Osteocyte (in vitro differentiated cells): ENCODE results near the gene PLK1. TPM values are rescaled to one million over a fixed set of nuclear protein-coding genes. Genes with fewer than 3 reads are reported as not detected.
"Not testable (repeated sequence)": the region's sequence is repeated elsewhere in the genome, so short reads cannot be mapped to it uniquely, and the experiment has no call there.

ENCODE experiments used
- DNase-seq: peaks from one replicate; pipeline ENCODE4 v3.0.0; 2021; ENCODE audit warnings: mixed read lengths; ENCODE audit not compliant: unreplicated experiment; ENCODE audit errors: extremely low spot score
- H3K27ac Mint-ChIP-seq: one replicate; pipeline ENCODE4 v1.8.0; 2021; ENCODE audit warnings: mild to moderate bottlenecking, mixed read lengths; ENCODE audit not compliant: unreplicated experiment
- H3K27me3 Mint-ChIP-seq: one replicate; pipeline ENCODE4 v1.8.0; 2021; ENCODE audit warnings: mixed read lengths; ENCODE audit not compliant: unreplicated experiment
- H3K36me3 Mint-ChIP-seq: one replicate; pipeline ENCODE4 v1.8.0; 2021; ENCODE audit warnings: mixed read lengths; ENCODE audit not compliant: unreplicated experiment
- H3K4me1 Mint-ChIP-seq: one replicate; pipeline ENCODE4 v1.8.0; 2021; ENCODE audit warnings: mixed read lengths; ENCODE audit not compliant: unreplicated experiment
- H3K4me3 Mint-ChIP-seq: one replicate; pipeline ENCODE4 v1.8.0; 2021; ENCODE audit warnings: mild to moderate bottlenecking, moderate library complexity, mixed read lengths; ENCODE audit not compliant: unreplicated experiment
- H3K9me3 Mint-ChIP-seq: one replicate; pipeline ENCODE4 v1.8.0; 2021; ENCODE audit warnings: mixed read lengths; ENCODE audit not compliant: unreplicated experiment
- total RNA-seq: library from RNA; stranded (reverse); gene quantifications from 2 replicates; pipeline ENCODE4 v1.2.1, GENCODE V29; 2021
- TF ChIP-seq, protein P1 (sequence below): fragments of 200-600 bp; sonication (generic); IDR thresholded peaks from 2 replicates; pipeline ENCODE4 v1.5.0; 2021; ENCODE audit warnings: antibody characterized with exemption, mild to moderate bottlenecking, moderate library complexity

Gene PLK1
- total RNA-seq, 1 donor from 2014 or later = 17.8 TPM

DNA sequence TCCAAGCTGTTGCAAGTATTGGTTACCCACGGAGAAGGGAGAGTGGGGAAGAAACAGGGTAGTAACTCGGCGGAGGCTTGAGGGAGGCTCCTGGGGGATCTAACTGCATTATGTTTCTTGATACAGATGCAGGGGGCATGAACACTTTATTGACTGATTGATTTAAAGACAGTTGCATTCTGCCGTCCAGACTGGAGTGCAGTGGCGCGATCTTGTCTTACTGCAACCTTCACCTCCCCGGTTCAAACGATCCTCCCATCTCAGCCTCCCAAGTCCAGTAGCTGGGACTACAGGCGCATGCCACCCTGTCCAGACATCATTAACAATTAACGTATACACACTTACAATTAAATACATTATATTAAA is 49.4 kb downstream of the PLK1 start:
- peaks cover 3% of the 10 kb centered on the region for H3K4me1 Mint-ChIP-seq
- no peak for DNase-seq
- TF ChIP-seq, protein P1, sequence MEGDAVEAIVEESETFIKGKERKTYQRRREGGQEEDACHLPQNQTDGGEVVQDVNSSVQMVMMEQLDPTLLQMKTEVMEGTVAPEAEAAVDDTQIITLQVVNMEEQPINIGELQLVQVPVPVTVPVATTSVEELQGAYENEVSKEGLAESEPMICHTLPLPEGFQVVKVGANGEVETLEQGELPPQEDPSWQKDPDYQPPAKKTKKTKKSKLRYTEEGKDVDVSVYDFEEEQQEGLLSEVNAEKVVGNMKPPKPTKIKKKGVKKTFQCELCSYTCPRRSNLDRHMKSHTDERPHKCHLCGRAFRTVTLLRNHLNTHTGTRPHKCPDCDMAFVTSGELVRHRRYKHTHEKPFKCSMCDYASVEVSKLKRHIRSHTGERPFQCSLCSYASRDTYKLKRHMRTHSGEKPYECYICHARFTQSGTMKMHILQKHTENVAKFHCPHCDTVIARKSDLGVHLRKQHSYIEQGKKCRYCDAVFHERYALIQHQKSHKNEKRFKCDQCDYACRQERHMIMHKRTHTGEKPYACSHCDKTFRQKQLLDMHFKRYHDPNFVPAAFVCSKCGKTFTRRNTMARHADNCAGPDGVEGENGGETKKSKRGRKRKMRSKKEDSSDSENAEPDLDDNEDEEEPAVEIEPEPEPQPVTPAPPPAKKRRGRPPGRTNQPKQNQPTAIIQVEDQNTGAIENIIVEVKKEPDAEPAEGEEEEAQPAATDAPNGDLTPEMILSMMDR = peak; percentile 25
- no peak overlapping the region for H3K4me3 Mint-ChIP-seq
- H3K27me3 Mint-ChIP-seq = peaks cover 8% of the 10 kb centered on the region
- H3K36me3 Mint-ChIP-seq = no peaks in the 10 kb centered on the region
- no peak overlapping the region for H3K27ac Mint-ChIP-seq
- no peaks in the 10 kb centered on the region for H3K9me3 Mint-ChIP-seq

- Mint-ChIP-seq H3K36me3 (no peaks in the 10 kb centered on the region), H3K27me3 (peaks cover 7% of the 10 kb centered on the region), H3K4me3 (no peak overlapping the region), H3K27ac (no peak overlapping the region), H3K9me3 (no peaks in the 10 kb centered on the region), H3K4me1 (peaks cover 3% of the 10 kb centered on the region)
- TF ChIP-seq, protein P1 = no peak
- DNase-seq = peak; percentile 60
Observed at GRCh38 chr16:23729503-23730424, 51.1 kb downstream of the PLK1 start.

- peaks cover 7% of the 10 kb centered on the region for H3K27me3 Mint-ChIP-seq
- H3K36me3 Mint-ChIP-seq = no peaks in the 10 kb centered on the region
- H3K4me3 Mint-ChIP-seq = no peak overlapping the region
- TF ChIP-seq, protein P1 = no peak
- H3K4me1 Mint-ChIP-seq = no peaks in the 10 kb centered on the region
- peak; percentile 56 for DNase-seq
- no peaks in the 10 kb centered on the region for H3K9me3 Mint-ChIP-seq
- H3K27ac Mint-ChIP-seq = no peak overlapping the region
Observed at GRCh38 chr16:23734176-23734893, 55.6 kb downstream of the PLK1 start.

DNA sequence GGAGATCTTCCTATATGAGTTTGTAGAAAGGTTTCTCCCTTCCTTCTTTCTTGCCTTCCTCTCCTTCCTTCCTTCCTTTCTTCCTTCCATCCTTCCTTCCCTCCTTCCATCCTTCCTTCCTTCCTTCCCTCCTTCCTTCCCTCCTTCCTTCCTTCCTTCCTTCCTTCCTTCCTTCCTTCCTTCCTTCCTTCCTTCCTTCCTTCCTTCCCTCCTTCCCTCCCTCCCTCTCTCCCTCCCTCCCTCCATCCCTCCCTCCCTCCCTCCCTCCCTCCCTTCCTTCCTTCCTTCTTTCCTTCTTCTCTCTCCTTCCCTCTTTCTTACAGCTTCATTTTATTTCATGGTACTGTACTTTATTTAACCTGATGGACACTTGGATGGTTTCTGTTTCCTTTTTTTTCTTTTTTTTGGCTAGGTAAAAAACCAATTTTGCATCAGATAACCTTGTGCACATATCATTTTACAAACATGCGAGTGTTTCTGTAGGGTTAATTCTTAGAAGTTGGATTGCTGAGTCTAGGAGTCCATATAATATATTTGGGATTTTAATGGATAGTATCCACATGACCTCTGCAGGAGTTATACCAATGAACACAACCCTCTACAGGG is 58.8 kb downstream of the PLK1 start:
- not testable (repeated sequence) for DNase-seq, H3K27ac Mint-ChIP-seq, H3K4me3 Mint-ChIP-seq, H3K4me1 Mint-ChIP-seq, H3K9me3 Mint-ChIP-seq, H3K36me3 Mint-ChIP-seq, H3K27me3 Mint-ChIP-seq

GRCh38 chr16:23739516-23739915 is 60.8 kb downstream of the PLK1 start:
- no peak overlapping the region for H3K4me3 Mint-ChIP-seq
- no peaks in the 10 kb centered on the region for H3K4me1 Mint-ChIP-seq
- no peaks in the 10 kb centered on the region for H3K36me3 Mint-ChIP-seq
- no peak overlapping the region for H3K27ac Mint-ChIP-seq
- H3K27me3 Mint-ChIP-seq = peaks cover 7% of the 10 kb centered on the region
- DNase-seq = no peak
- no peaks in the 10 kb centered on the region for H3K9me3 Mint-ChIP-seq
- TF ChIP-seq, protein P1 = no peak

Other genes starting within 250 kb of the PLK1 start
- gene COG7, start 225.7 kb upstream of the PLK1 start, total RNA-seq = 25.4 and 26.1 TPM in 2 replicates
- 59.7 and 64.6 TPM in 2 replicates for gene GGA2, start 168.4 kb upstream of the PLK1 start, total RNA-seq
- 18.7 and 21.1 TPM in 2 replicates for gene EARS2, start 121.5 kb upstream of the PLK1 start, total RNA-seq
- gene UBFD1, start 121.2 kb upstream of the PLK1 start, total RNA-seq = 92.1 and 100 TPM in 2 replicates
- 49.7 and 59.4 TPM in 2 replicates for gene NDUFAB1, start 82.6 kb upstream of the PLK1 start, total RNA-seq
- gene PALB2, start 37.6 kb upstream of the PLK1 start, total RNA-seq = 14.0 and 14.9 TPM in 2 replicates
- gene DCTN5, start 37.4 kb upstream of the PLK1 start, total RNA-seq = 65.3 and 69.7 TPM in 2 replicates
- not detected in 2 replicates for gene ERN2, start 34.3 kb downstream of the PLK1 start, total RNA-seq
- gene CHP2, start 76.1 kb downstream of the PLK1 start, total RNA-seq = not detected in 2 replicates
- not detected in 2 replicates for gene PRKCB, start 157.1 kb downstream of the PLK1 start, total RNA-seq